Nephron progenitor cell (in vitro differentiated cells): ENCODE results near the gene SOAT2.

Experiments
- DNase-seq: peaks from one replicate; pipeline ENCODE4 v3.0.0; 2021
- H3K27ac Mint-ChIP-seq: 2 replicates; pipeline ENCODE4 v1.8.0; 2021; ENCODE audit warnings: mild to moderate bottlenecking, moderate library complexity, mixed read lengths
- H3K27me3 Mint-ChIP-seq: 2 replicates; pipeline ENCODE4 v1.8.0; 2021; ENCODE audit warnings: mild to moderate bottlenecking, low read depth, mixed read lengths; ENCODE audit not compliant: poor library complexity
- H3K36me3 Mint-ChIP-seq: 2 replicates; pipeline ENCODE4 v1.8.0; 2021; ENCODE audit warnings: low read depth, mixed read lengths
- H3K4me1 Mint-ChIP-seq: 2 replicates; pipeline ENCODE4 v1.8.0; 2021; ENCODE audit warnings: mixed read lengths
- H3K4me3 Mint-ChIP-seq: 2 replicates; pipeline ENCODE4 v1.8.0; 2021; ENCODE audit warnings: mild to moderate bottlenecking, moderate library complexity, mixed read lengths
- H3K9me3 Mint-ChIP-seq: 2 replicates; pipeline ENCODE4 v1.8.0; 2021; ENCODE audit warnings: mild to moderate bottlenecking, moderate library complexity, mixed read lengths
- CTCF ChIP-seq: fragments of 200-600 bp; sonication (generic); IDR thresholded peaks from 2 replicates; pipeline ENCODE4 v1.5.0; 2021; ENCODE audit warnings: antibody characterized with exemption

The SOAT2 gene

GRCh38 chr12:53145383-53146260 lies 42.3 kb downstream of the SOAT2 start:
- Mint-ChIP-seq H3K27ac (no peak overlapping the region), H3K36me3 (no peaks in the 10 kb centered on the region), H3K9me3 (no peaks in the 10 kb centered on the region), H3K4me3 (no peak overlapping the region), H3K27me3 (peaks cover 11% of the 10 kb centered on the region), H3K4me1 (peaks cover 6% of the 10 kb centered on the region)
- TF ChIP-seq CTCF, result no peak
- DNase-seq, result no peak

- Mint-ChIP-seq H3K9me3 (no peaks in the 10 kb centered on the region), H3K27me3 (peaks cover 12% of the 10 kb centered on the region), H3K4me1 (peaks cover 10% of the 10 kb centered on the region), H3K36me3 (no peaks in the 10 kb centered on the region), H3K27ac (no peak overlapping the region), H3K4me3 (no peak overlapping the region)
- TF ChIP-seq CTCF, result no peak
- DNase-seq, result no peak
Observed at GRCh38 chr12:53147181-53147580, 43.9 kb downstream of the SOAT2 start.

- no peak for TF ChIP-seq CTCF
- Mint-ChIP-seq H3K4me1 (peaks cover 10% of the 10 kb centered on the region), H3K4me3 (no peak overlapping the region), H3K9me3 (no peaks in the 10 kb centered on the region), H3K36me3 (no peaks in the 10 kb centered on the region), H3K27ac (no peak overlapping the region), H3K27me3 (peaks cover 17% of the 10 kb centered on the region)
- no peak for DNase-seq
Observed at GRCh38 chr12:53147653-53148052, 44.4 kb downstream of the SOAT2 start.

GRCh38 chr12:53151039-53151438 lies 47.8 kb downstream of the SOAT2 start:
- TF ChIP-seq CTCF, result no peak
- peaks cover 29% of the 10 kb centered on the region for H3K27me3 Mint-ChIP-seq
- no peak for DNase-seq
- no peaks in the 10 kb centered on the region for H3K36me3 Mint-ChIP-seq
- no peaks in the 10 kb centered on the region for H3K9me3 Mint-ChIP-seq
- H3K4me1 Mint-ChIP-seq, result peaks cover 10% of the 10 kb centered on the region
- H3K27ac Mint-ChIP-seq, result no peak overlapping the region
- no peak overlapping the region for H3K4me3 Mint-ChIP-seq

GRCh38 chr12:53152390-53152789 lies 49.1 kb downstream of the SOAT2 start:
- DNase-seq, result no peak
- H3K4me3 Mint-ChIP-seq, result no peak overlapping the region
- no peak overlapping the region for H3K27ac Mint-ChIP-seq
- no peaks in the 10 kb centered on the region for H3K9me3 Mint-ChIP-seq
- peaks cover 10% of the 10 kb centered on the region for H3K4me1 Mint-ChIP-seq
- TF ChIP-seq CTCF, result no peak
- peaks cover 24% of the 10 kb centered on the region for H3K27me3 Mint-ChIP-seq
- H3K36me3 Mint-ChIP-seq, result no peaks in the 10 kb centered on the region
